NCI-H524 treated with DMSO at 0.1 percent for 48 hours (cell line): ENCODE measurements around the gene GADD45G.

ENCODE experiments used
- DNase-seq: peaks from one replicate; lab custom pipeline; 2025; lab: John Stamatoyannopoulos, UW

GADD45G gene

GRCh38 chr9:89592963-89593726, 11.7 kb upstream of the GADD45G start:
- DNase-seq = no peak

GRCh38 chr9:89593727-89594427, 10.9 kb upstream of the GADD45G start:
- DNase-seq = no peak

- DNase-seq = no peak
These were observed 9.8 kb upstream of the GADD45G start for GRCh38 chr9:89594811-89595550.

GRCh38 chr9:89595646-89596045, 9.2 kb upstream of the GADD45G start:
- DNase-seq = no peak

- DNase-seq = no peak
These were observed 7.8 kb upstream of the GADD45G start for GRCh38 chr9:89596937-89597555.

- no peak for DNase-seq
These were observed 7.0 kb upstream of the GADD45G start for GRCh38 chr9:89597711-89598362.

GRCh38 chr9:89598363-89598713, 6.5 kb upstream of the GADD45G start:
- no peak for DNase-seq

- peak; percentile 53 for DNase-seq
These were observed 5.9 kb upstream of the GADD45G start for GRCh38 chr9:89598926-89599325.

GRCh38 chr9:89600831-89601230, 4.0 kb upstream of the GADD45G start:
- DNase-seq = no peak

GRCh38 chr9:89601306-89601705, 3.5 kb upstream of the GADD45G start:
- no peak for DNase-seq

GRCh38 chr9:89601856-89602562, 2.8 kb upstream of the GADD45G start:
- DNase-seq = no peak

- DNase-seq = peak; percentile 27
These were observed 1.6 kb upstream of the GADD45G start for GRCh38 chr9:89602978-89603766.

GRCh38 chr9:89603767-89604665, 796 bp upstream of the GADD45G start:
- DNase-seq = peak; percentile 23

- no peak for DNase-seq
These were observed 745 bp downstream of the GADD45G start for GRCh38 chr9:89605465-89606048.

- DNase-seq = no peak
These were observed 1.3 kb downstream of the GADD45G start for GRCh38 chr9:89606049-89606623.

GRCh38 chr9:89606624-89607311, 2.0 kb downstream of the GADD45G start:
- no peak for DNase-seq

- DNase-seq = peak; percentile 45
These were observed 4.0 kb downstream of the GADD45G start for GRCh38 chr9:89608641-89609335.
